LHCN-M2 (cell line): ENCODE measurements around the gene CD40. TPM values are rescaled to one million over a fixed set of nuclear protein-coding genes. Genes with fewer than 3 reads are reported as not detected.
"Not testable (repeated sequence)": the region's sequence is repeated elsewhere in the genome, so short reads cannot be mapped to it uniquely, and the experiment has no call there.

ENCODE experiments used
- DNase-seq: peaks from one replicate; pipeline ENCODE4 v3.0.0-alpha.2; 2012; ENCODE audit warnings: low read depth
- total RNA-seq: library from RNA; depleted of rRNA; stranded (reverse); fragments of >200 nt; gene quantifications from 2 replicates; pipeline ENCODE4 v1.2.3, GENCODE V29; 2014

CD40 gene
- total RNA-seq, 1 experiment from 2014 or later: 2.6 TPM

DNA sequence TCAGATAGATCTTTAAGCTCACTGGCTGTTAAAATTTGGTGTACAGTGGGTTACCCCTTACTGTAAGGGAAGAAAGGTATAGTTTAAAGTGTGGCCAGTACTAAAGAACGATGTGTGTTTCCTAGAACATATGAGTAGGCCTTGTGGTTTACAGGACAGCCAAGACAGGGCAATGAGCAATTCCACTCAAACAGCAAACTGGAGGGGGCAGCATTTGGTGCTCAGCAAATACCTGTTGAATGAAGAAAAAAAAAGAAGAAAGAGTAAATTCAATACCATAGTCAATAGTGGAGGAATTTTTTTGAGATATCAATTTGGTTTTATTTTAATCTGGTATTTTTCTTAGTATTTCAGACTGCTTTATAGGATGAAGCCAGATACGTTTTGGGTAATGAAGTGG, 24.6 kb upstream of the CD40 start:
- DNase-seq: peak; percentile 19

DNA sequence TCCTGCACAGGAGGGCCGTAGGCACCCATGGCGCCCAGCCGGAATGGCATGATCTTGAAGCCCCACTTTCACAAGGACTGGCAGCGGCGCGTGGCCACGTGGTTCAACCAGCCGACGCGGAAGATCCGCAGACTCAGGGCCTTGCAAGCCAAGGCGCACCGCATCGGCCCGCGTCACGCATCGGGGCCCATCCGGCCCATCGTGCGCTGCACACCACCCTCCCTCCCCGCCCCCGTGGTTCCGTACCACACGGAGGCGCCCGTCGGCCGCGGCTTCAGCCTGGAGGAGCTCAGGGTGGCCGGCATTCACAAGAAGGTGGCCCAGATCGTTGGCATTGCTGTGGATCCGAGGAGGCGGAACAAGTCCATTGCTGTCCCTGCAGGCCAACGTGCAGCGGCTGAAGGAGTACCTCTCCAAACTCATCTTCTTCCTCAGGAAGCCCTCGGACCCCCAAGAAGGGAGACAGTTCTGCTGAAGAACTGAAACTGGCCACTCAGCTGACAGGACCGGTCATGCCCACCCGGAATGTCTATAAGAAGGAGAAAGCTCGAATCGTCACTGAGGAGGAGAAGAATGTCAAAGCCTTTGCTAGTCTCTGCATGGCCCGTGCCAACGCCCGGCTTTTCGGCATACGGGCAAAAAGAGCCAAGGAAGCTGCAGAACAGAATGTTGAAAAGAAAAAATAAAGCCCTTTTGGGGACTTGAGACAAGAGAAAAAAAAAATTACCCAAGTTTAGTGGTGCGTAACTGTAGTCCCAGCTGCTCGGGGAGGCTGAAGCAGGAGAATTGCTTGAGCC, 18.4 kb upstream of the CD40 start:
- no peak for DNase-seq

DNA sequence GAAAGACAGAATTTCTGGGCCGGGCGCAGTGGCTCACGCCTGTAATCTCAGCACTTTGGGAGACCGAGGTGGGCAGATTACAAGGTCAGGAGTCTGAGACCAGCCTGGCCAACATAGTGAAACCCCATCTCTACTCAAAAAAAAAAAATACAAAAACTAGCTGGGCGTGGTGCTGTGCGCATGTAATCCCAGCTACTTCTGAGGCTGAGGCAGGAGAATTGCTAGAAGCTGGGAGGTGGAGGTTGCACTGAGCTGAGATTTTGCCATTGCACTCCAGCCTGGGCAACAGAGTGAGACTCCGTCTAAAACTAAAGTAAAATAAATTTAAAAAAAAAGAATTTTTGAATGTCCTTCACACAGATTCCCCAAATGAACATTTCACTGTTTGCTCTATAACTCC, 17.7 kb upstream of the CD40 start:
- not testable (repeated sequence) for DNase-seq

DNA sequence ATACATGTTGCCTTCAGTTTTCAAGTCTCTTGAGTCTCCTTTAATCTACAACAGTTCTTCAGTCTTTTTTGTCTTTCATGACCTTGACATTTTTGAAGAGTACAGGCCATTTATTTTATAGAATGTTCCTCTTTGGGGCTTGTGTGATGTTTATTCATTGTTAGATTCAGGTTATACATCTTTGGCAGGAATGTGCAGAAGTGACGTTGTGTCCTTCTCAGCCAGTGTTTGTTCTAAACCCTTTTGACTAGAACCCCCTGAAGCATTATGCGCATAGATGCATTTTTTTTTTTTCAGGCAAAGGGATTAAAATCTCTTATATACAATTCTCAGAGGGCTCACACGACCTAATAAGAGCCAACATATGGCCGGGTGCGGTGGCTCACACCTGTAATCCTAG, 17.1 kb upstream of the CD40 start:
- DNase-seq: no peak

DNA sequence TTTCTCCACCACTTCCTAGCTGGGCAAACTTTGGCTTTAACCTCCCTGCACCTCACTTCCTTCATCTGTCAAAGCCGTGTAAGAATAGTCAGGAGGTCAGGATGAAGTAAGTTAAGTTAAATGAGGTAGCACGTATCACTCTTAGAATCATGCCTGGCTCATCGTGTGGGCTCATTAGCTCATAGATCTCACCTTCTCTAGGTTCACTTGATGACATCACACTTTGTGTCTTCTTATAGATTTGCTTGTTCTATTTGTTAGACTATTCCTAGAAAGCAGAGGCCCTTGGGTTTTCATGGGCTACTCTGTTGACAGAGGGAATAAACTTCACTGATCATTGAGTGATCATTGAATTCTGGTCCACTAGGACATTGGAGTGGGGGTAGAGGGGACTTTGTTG, 16.2 kb upstream of the CD40 start:
- no peak for DNase-seq

DNA sequence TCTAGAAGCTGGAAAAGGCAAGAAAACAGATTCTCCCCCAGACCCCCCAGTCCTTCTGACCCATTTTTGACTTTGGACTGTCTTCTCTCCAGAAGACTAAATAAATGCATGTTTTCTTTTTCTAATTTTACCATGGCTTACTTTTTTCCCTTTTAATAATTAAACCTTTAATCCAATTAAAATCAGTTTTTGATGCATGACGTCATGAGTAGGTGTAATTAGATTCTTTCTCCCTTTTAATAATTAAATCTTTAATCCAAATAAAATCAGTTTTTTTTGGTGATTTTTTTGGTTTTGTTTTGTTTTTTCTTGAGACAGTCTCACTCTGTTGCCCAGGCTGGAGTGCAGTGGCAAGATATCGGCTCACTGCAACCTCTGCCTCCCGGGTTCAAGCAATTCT, 15.2 kb upstream of the CD40 start:
- DNase-seq: no peak

DNA sequence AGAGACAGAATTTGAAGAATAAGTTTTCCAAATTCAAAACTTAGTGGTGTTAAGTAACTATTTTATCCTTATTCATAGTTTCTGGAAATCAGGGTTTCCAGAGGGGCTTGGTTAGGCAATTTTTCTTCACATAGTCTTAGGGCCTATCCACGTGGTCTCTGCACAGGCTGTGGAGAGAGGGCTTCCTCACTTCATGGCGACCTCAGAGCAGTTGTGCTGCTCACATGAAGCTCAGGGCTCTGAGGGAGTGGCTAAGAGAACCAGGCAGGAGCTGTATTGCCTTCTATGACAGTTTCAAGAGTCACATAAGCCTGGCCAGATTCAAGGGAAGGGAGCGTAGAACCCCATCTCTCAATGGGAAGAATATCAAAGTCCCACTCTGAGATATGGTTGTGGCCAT, 13.9 kb upstream of the CD40 start:
- no peak for DNase-seq

DNA sequence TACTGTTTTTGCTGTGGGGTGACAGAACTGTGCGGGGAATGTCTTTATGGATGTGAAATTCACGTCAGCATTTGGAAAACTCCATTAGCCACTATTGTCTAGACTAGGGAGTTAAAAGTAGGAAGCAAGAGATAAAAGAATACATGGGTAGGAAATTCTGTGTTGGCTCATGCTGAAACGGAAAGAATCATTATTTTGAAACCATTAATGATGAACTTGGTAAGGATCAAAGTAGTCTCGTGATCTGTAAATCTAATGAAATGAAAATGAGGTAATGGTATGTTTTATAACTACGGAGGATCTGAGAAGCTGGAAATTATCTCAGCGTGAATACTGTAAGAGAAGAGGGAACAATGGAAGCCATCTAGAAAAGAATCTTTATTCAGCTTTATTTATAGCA, 11.1 kb upstream of the CD40 start:
- no peak for DNase-seq

DNA sequence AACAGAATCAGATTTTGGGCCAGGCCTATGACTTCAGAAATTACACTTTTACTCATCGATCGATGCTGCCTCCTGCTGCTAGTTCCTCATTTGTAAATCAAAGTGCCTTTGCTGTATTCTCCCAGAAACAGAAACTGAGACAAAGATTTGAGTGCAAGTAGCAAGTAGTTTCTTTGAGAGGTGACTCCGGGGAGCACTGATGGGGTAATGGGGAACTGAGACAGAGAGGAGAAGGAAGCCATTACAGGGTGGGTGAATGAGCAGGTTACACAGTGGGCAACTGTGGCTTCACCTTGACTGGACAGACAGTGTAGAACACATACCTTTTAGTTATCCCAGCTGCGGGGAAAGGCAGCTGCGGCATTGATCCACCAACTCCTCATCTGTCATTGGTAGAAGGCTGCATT, 9.7 kb upstream of the CD40 start:
- no peak for DNase-seq

DNA sequence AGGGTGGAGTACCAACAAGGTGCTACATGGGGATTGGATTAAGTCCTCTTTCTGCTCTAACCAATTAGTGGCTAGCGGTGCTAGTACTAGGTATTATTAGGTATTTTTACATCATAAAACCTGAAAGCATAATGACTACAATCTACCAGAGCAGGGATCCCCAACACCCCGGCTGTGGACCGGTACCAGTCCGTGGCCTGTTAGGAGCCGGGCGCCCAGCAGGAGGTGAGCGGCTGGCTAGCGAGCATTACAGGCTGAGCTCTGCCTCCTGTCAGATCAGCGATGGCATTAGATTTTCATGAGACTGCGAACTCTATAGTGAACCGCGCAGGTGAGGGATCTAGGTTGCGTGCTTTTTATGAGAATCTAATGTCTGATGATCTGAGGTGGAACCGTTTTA, 9.1 kb upstream of the CD40 start:
- DNase-seq: no peak

DNA sequence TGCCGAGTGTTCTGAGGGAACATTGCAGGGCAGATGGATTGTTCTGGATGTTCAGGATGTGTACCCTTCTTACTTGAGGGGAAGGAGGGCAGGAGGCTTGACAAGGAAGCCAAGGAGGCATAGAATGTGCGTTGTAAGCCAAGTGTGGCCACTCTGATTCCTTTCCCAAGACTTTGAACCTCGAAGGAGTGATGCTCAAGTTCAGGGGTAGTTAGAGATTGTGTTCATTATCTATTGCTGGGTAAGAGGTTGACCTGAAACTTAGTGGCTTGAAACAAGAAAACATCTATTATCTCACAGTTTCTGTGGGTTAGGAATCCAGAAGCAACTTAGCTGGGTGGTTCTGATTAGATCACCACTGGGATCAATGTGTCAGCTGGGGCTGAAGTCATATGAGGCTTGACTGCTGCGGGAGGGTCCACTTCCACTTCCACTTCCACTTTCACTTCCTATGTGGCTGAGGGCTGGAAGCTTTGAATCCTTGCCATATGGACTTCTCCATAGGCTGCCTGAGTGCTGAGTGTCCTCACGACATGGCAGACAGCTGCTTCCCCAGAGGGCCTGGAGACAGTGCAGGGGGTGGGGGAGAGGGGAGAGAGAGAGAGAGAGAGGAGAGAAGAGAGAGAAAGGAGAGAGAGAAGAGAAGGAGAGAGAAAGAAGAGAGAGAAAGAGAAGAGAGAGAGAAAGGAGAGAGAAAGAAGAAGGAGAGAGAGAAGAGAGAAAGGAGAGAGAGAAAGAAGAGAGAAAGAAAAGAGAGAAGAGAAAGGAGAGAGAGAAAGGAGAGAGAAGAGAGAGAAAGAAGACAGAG, 6.9 kb upstream of the CD40 start:
- peak; percentile 26 for DNase-seq

DNA sequence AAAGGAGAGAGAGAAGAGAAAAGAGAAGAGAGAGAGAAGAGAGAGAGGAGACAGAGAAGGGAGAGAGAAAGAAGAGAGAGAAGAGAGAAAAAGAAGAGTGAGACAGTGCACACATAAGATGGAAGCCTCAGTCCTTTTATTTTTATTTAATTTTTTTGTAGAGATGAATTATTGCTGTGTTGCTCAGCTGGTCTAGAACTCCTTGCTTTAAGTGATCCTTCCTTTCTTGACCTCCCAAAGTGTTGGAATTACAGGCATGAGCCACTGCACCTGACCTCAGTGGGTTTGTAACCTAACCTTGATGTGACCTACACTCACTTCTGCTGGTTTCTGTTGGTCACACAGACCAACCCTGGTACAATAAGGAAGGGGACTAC, 6.3 kb upstream of the CD40 start:
- DNase-seq: no peak

DNA sequence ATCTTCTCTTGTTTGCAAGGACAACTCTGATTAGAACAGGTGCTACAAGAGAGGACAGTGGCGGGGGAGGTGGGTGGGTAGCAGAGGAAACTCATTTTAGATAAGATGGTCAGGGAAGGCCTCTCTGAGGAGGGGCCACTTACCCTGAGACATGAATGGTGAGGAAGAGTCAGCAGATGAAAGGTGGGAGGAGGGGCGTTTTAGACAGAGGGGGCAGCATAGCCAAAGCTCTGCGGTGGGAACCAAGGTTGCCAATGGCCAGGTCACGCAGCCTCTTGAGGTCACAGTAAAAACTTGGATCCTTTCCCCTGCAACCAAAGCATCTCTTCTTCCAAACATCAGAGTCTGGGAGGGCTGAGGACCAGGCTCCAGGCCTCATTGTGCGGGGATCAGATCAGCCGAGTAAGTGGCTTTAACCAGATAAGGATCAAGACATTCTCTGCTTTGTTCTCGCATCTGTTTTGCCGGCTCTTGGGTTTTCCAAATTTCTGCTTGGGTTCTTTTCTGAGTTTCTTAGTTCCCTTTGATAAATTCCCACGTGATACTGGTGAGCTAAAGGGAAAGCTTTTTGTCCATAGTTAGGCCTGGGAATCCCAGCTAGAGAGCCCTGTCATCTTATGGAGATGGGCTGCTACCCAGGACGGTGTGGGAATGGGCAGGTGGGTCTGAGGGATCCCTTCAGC, 5.5 kb upstream of the CD40 start:
- DNase-seq: no peak

DNA sequence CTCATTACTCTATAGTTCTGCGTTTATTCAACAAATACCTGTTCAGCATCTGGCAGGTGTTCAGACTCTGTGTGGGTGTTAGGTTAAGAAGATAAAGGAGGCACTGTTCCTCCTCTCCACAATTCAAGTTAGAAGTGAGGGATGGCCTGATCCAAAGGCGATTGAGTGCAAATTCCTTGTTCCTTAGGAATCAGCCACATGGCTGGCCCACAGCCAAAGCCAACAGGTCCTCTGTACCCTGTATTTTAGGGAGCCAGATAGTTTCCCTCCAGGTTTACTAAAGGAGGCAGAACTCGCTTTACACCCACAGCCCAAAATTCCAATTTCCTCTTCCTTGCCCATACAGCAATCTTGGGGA, 5.0 kb upstream of the CD40 start:
- DNase-seq: no peak

DNA sequence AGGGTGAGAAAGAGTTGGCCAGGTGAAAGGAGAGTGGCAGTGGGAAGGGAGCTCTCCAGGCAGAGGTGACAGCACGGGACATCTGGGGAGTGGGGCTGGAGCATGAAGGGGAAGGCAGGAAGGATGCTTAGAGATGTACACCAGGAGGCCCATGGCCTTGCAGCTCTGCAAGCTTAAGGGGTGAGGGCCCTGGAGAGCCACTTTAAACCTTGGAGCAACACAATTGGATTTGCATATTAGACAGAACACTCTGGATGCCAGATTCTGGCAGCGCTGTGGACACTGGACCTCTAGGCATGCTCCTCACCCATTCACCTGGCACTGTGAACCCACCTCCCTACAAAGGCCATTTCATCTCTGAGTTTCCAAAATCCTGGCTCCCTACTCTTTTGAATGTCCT, 3.7 kb upstream of the CD40 start:
- no peak for DNase-seq

DNA sequence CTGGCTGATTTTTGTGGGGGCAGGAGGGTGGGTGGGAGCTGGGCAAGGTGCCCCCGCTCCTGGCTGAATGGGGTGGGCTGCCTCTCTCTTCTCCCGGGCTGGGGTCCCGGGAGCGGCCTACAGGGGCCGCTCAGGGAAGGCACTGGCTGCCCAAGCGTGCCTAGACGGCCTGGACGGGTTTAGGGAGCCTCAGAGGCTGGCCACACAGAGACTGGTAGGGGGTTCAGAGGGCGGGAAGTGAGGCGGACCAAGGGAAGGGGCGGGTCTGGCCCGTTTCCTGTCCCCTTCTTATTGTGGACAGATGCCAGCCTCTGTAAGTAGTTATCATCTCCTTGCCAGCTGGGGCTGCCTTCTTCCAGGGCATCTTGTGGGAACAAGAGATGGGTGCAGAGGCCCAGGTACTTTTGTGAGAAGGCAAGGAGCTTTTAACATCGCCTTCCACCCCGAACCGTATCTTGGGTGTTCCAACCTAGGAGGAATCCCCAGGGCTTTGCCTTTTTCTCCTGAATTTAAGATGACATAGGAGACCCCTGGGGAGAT, 437 bp downstream of the CD40 start:
- no peak for DNase-seq

DNA sequence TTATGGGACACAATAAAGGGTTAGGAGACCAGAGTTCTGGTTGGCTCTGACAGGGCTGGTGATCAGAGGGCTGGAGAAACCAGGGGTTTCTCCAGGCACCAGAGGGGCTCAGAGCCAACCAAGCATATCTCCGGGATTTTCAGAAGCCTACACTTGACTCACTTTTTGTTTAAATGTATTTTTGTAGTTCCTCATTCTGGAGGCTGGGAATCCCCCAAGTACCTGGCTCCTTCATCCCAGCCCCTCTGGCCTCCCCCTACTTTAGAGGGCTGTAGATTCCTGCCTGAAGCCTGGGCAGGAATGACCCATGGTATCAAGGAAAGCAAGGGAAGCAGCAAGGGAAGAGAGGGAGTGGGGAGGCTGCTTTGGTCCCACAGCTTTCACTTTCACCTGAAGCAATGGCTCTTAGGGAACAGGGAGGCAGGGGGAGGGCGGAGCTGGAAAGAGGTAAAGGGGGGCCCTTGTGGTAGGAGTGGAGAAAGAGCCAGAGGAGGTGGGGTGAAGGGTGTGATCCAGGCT, 973 bp downstream of the CD40 start:
- no peak for DNase-seq

DNA sequence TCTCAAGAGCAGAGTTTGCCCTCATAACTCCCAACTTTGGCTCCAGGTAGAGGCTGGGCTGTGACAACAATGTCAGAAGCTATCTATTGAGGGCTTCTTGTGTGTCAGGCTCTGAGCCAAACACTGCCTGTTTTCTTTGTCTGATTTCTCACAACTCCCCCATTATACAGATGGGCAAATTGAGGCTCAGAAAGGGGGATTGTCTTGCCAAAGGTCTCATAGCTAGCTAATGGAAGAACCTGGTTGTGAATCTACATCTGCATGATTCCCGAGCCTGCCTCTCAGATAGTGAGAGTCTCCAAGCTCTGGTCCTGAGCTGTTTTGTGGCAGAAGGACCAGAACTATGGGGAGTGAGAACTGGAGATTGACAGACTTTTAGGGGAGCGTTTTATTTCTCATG, 1.4 kb downstream of the CD40 start:
- no peak for DNase-seq

DNA sequence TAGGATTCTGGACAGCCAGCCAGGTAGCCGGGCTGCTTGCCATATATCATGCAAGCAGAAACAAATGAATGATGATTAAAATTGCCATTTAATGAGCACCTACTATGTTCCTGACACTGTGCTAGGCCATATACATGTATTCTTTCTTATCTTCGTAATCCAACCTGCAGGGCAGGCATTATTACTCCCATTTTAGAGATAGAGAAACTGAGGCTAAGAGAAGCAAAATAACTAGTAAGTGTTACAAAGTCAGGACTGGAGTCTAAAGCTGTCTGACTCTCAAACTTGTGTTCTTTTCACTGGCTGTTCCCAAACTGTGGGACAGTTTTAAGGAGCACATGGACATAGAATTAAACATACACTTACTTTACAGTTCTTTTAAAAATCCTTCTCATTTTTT, 2.0 kb downstream of the CD40 start:
- no peak for DNase-seq

DNA sequence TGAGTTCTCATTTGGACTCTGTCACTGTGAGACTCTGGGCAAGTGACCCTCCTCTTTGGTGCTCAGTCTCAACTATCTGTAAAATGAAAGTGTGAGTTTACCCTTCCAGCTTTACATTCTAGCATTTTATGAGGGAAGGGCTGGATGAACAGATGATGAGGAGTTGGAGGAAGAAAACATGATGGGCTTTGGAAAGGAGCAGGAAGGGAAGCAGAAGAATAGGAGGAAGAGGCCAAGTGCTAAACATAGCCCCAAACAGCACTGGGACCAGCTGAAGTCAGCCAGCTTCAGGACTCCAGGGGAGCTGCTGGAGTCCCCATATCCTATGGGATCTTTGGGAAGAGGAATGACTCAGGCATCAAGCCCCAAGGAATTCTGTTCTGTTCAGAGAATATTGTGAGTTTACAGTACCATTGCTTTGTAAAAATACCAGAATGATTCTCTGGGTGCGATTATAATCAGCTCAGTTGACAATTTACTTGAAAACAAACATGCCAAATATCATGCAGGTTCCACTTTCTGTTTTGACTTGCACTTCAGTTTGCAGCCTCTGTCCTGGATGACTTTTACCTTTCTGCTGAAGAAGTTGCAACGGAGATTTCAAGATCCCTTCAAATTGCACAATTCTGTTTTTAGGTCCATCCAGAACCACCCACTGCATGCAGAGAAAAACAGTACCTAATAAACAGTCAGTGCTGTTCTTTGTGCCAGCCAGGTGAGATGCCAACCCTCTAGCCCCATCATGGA, 3.2 kb downstream of the CD40 start:
- no peak for DNase-seq

DNA sequence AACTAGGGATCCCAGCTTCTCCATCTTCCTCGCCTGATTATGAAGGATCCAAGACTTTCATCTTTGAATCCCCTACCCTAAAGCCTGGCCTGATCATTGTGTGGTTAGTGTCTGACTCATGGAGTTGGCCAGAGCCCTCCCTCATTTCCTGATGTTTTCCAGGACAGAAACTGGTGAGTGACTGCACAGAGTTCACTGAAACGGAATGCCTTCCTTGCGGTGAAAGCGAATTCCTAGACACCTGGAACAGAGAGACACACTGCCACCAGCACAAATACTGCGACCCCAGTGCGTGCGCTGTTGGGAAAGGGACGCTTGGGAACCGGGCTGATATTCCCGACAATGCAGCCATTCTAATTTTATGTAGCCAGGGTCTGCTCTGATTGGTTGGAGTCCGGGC, 4.0 kb downstream of the CD40 start:
- peak; percentile 24 for DNase-seq
